HG03378 (cell line): Measurements from ENCODE around the gene METTL16.

ENCODE experiments used
- ATAC-seq: cut with Tn5 transposase; IDR thresholded peaks from one replicate; pipeline ENCODE4 v1.9.1; 2021; ENCODE audit warnings: mild to moderate bottlenecking, moderate library complexity; ENCODE audit not compliant: unreplicated experiment

Gene METTL16

DNA sequence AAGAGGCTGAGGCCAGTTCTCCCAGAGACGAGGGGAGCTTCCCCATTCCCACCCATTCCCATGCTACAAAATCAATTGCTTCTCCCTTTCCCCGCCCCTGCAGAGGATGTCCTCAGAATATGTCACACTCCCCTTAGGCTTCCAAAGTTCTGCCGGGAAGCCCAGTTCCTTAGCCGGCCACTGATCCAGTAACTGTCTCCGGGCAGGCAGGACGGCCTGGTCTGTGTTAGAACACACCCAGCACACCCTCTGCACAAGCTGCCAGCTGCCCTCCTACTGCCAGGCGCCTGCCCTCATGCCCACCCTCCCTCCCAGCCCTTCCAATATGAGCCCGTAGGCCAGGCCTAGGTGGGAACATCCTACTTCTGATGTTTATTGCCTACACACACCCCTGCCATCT lies 143.3 kb downstream of the METTL16 start:
- no peak for ATAC-seq

DNA sequence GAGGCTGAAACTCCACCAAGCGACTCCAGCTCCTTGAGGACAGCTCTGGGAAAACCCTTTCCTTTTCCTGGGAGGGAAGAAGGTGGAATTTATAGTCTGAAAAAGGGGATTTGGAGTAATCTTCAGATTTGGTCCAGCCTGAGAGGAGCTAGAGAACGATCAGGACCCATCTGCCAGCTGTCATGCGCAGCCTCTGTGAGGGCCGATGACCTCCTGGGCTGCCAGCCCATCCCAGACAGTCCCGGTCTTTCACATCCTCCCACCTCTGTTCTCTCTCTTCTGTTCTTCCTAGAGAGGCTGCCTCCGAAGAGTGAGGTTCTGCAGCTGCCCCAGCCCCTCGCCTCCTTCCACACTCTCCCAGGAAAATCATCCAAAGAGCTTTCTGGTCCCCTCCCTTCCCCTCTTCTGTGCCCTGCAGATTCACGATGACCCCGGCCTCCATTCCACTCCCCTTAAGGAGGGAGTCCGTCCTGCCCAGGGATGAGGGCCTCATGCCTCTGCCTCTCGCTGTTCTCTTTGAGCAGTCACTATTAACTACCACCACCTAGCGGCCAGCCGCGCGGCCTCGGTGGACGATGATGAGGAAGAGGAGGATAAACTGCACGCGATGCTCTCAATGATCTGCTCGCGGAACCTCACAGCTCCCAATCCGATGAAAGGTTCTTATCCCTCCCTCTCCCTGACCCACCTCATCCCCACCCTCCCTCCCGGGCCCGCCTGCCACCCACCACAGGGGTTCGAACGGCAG lies 144.8 kb downstream of the METTL16 start:
- no peak for ATAC-seq
